Measurements from ENCODE around the gene CNBD2.

- TF ChIP-seq, protein P1, sequence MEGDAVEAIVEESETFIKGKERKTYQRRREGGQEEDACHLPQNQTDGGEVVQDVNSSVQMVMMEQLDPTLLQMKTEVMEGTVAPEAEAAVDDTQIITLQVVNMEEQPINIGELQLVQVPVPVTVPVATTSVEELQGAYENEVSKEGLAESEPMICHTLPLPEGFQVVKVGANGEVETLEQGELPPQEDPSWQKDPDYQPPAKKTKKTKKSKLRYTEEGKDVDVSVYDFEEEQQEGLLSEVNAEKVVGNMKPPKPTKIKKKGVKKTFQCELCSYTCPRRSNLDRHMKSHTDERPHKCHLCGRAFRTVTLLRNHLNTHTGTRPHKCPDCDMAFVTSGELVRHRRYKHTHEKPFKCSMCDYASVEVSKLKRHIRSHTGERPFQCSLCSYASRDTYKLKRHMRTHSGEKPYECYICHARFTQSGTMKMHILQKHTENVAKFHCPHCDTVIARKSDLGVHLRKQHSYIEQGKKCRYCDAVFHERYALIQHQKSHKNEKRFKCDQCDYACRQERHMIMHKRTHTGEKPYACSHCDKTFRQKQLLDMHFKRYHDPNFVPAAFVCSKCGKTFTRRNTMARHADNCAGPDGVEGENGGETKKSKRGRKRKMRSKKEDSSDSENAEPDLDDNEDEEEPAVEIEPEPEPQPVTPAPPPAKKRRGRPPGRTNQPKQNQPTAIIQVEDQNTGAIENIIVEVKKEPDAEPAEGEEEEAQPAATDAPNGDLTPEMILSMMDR (IDR thresholded peaks at IDR 0.05), result no peak
- TF ChIP-seq EZH2 (IDR thresholded peaks at IDR 0.05; ENCODE audit: borderline replicate concordance, insufficient read depth, low read depth, low read length, poor library complexity, severe bottlenecking), result no peak
These were observed 94.4 kb downstream of the CNBD2 start for GRCh38 chr20:36062799-36063198.

All from B cell (primary cell).